Measurements from ENCODE around the gene ANKRD18B.

- no peak for TF ChIP-seq EZH2 (IDR thresholded peaks at IDR 0.05; ENCODE audit: borderline replicate concordance, insufficient read depth, low read depth, low read length, poor library complexity, severe bottlenecking)
- TF ChIP-seq CTCF (IDR thresholded peaks at IDR 0.05): no peak
Measured at GRCh38 chr9:33480106-33480505, 43.9 kb upstream of the ANKRD18B start.

Measured in B cell (primary cell).